Neutrophil (primary cell): ENCODE data around the gene HOXA4.

Experiments
- H3K27ac ChIP-seq: fragments of 200-600 bp; sonication (generic); 2 replicates; pipeline ENCODE4 v1.5.1; 2016; ENCODE audit warnings: mild to moderate bottlenecking, moderate library complexity
- H3K27me3 ChIP-seq: fragments of 200-600 bp; sonication (generic); 2 replicates; pipeline ENCODE4 v1.6.0; 2016; ENCODE audit warnings: mild to moderate bottlenecking
- H3K36me3 ChIP-seq: fragments of 200-600 bp; sonication (generic); 2 replicates; pipeline ENCODE4 v1.5.1; 2017
- H3K4me1 ChIP-seq, 2 experiments: fragments of 200-600 bp in 1 of 2; sonication (generic) in 1 of 2; 1 replicate in 1 of 2; 2 replicates in 1 of 2; pipeline versions ENCODE4 v1.5.1 to v1.6.1; 2013 to 2016; ENCODE audit warnings: low read depth in 1 of 2, low read length in 1 of 2, mild to moderate bottlenecking in 1 of 2, moderate library complexity in 1 of 2; ENCODE audit not compliant: control insufficient read depth in 1 of 2, insufficient read depth in 1 of 2
- H3K4me3 ChIP-seq, 2 experiments: fragments of 200-600 bp in 1 of 2; sonication (generic) in 1 of 2; 1 replicate in 1 of 2; 2 replicates in 1 of 2; pipeline ENCODE4 v1.5.1; 2013 to 2016; ENCODE audit warnings: low read depth in 1 of 2, low read length in 1 of 2, mild to moderate bottlenecking in 1 of 2, moderate library complexity in 1 of 2
- H3K9me3 ChIP-seq: fragments of 200-600 bp; sonication (generic); 2 replicates; pipeline ENCODE4 v1.5.1; 2016
- CTCF ChIP-seq: fragments of 200-600 bp; sonication (generic); IDR thresholded peaks from 2 replicates; pipeline ENCODE4 v1.5.1; 2016; ENCODE audit warnings: antibody characterized with exemption

HOXA4 gene

GRCh38 chr7:27083646-27084045, 46.9 kb downstream of the HOXA4 start:
- TF ChIP-seq CTCF, result no peak
- Histone ChIP-seq H3K4me3 (no peak overlapping the region), H3K9me3 (no peaks in the 10 kb centered on the region), H3K27me3 (peaks cover 48% of the 10 kb centered on the region), H3K36me3 (no peaks in the 10 kb centered on the region), H3K27ac (no peak overlapping the region), H3K4me1 (peaks cover 0 to 9% of the 10 kb centered on the region in 2 experiments)

- Histone ChIP-seq H3K27ac (no peak overlapping the region), H3K27me3 (peaks cover 33% of the 10 kb centered on the region)
- no peak for TF ChIP-seq CTCF
Measured at GRCh38 chr7:27082171-27082570, 48.4 kb downstream of the HOXA4 start.

GRCh38 chr7:27080844-27081436, 49.6 kb downstream of the HOXA4 start:
- H3K36me3 ChIP-seq, result no peaks in the 10 kb centered on the region
- no peak for TF ChIP-seq CTCF
- no peak overlapping the region for H3K27ac ChIP-seq
- peaks cover 21% of the 10 kb centered on the region for H3K27me3 ChIP-seq
- no peak overlapping the region for H3K4me3 ChIP-seq
- no peaks in the 10 kb centered on the region for H3K9me3 ChIP-seq
- no peaks in the 10 kb centered on the region for H3K4me1 ChIP-seq

More at GRCh38 chr7:27082171-27082570, 48.4 kb downstream of the HOXA4 start:
- Histone ChIP-seq H3K9me3 (no peaks in the 10 kb centered on the region), H3K4me1 (no peaks in the 10 kb centered on the region), H3K36me3 (no peaks in the 10 kb centered on the region), H3K4me3 (no peak overlapping the region)

GRCh38 chr7:27079234-27079975, 51.2 kb downstream of the HOXA4 start:
- H3K36me3 ChIP-seq, result no peaks in the 10 kb centered on the region
- peaks cover 14% of the 10 kb centered on the region for H3K27me3 ChIP-seq
- peak overlapping the region; percentile 16 for H3K27ac ChIP-seq
- peaks cover 5% of the 10 kb centered on the region for H3K9me3 ChIP-seq
- no peak for TF ChIP-seq CTCF
- no peak overlapping the region for H3K4me3 ChIP-seq
- H3K4me1 ChIP-seq, result no peaks in the 10 kb centered on the region

- no peak for TF ChIP-seq CTCF
- H3K27me3 ChIP-seq, result peaks cover 9% of the 10 kb centered on the region
- H3K4me1 ChIP-seq, result no peaks in the 10 kb centered on the region
- peaks cover 5% of the 10 kb centered on the region for H3K9me3 ChIP-seq
- no peak overlapping the region for H3K4me3 ChIP-seq
- no peak overlapping the region for H3K27ac ChIP-seq
- H3K36me3 ChIP-seq, result no peaks in the 10 kb centered on the region
Measured at GRCh38 chr7:27078616-27079233, 51.8 kb downstream of the HOXA4 start.
